Activated CD4-positive, alpha-beta T cell treated with anti-CD3 and anti-CD28 coated beads, Interleukin-2, amount 10 ng/mL, durations not matched to agents 7 days and 5 days (primary cell): ENCODE measurements around the gene ZBTB34. TPM values are rescaled to one million over a fixed set of nuclear protein-coding genes. Genes with fewer than 3 reads are reported as not detected.

Experiments
- CTCF ChIA-PET: fragments of 350-600 bp; sonication (Branson Sonifier 250); formaldehyde crosslinking; loops from one replicate; lab custom pipeline; 2021; ENCODE audit warnings: antibody characterized with exemption; lab: Charles Lee
- POLR2A ChIA-PET: fragments of 350-600 bp; sonication (Branson Sonifier 250); formaldehyde crosslinking; loops from one replicate; lab custom pipeline; 2021; ENCODE audit warnings: antibody characterized with exemption; lab: Charles Lee
- DNase-seq: peaks from one replicate; pipeline ENCODE4 v3.0.0-alpha.2; 2020
- H3K27ac Mint-ChIP-seq: one replicate; pipeline ENCODE4 v1.8.0; 2021; ENCODE audit warnings: mild to moderate bottlenecking, moderate library complexity, mixed read lengths
- H3K27me3 Mint-ChIP-seq: one replicate; pipeline ENCODE4 v1.8.0; 2021; ENCODE audit warnings: mixed read lengths
- H3K36me3 Mint-ChIP-seq: one replicate; pipeline ENCODE4 v1.8.0; 2021; ENCODE audit warnings: low read depth, mixed read lengths
- H3K4me1 Mint-ChIP-seq: one replicate; pipeline ENCODE4 v1.8.0; 2021; ENCODE audit warnings: mixed read lengths
- H3K4me3 Mint-ChIP-seq: one replicate; pipeline ENCODE4 v1.8.0; 2021; ENCODE audit warnings: mild to moderate bottlenecking, moderate library complexity, mixed read lengths
- H3K9me3 Mint-ChIP-seq: one replicate; pipeline ENCODE4 v1.8.0; 2021; ENCODE audit warnings: mixed read lengths
- total RNA-seq, 2 experiments: library from RNA; stranded (reverse); gene quantifications; one replicate each; pipeline ENCODE4 v1.2.3, GENCODE V29; 2021

ZBTB34 gene
- total RNA-seq, 2 experiments from 2014 or later = 8.3 to 8.7 TPM

- Mint-ChIP-seq H3K27ac (no peak overlapping the region), H3K9me3 (no peaks in the 10 kb centered on the region)
- CTCF ChIA-PET = interaction anchor here (1.0 to 3.7 kb wide), 2 partner anchors 10 to 21 kb away, joined by 3 to 11 read pairs; no protein-coding TSS in a partner anchor
Measured at GRCh38 chr9:126849591-126850225, 10.7 kb upstream of the ZBTB34 start.

GRCh38 chr9:126851286-126851880 is 9.1 kb upstream of the ZBTB34 start:
- Mint-ChIP-seq H3K36me3 (no peaks in the 10 kb centered on the region), H3K4me1 (no peaks in the 10 kb centered on the region), H3K27ac (no peak overlapping the region), H3K27me3 (peaks cover 44% of the 10 kb centered on the region), H3K9me3 (no peaks in the 10 kb centered on the region), H3K4me3 (no peak overlapping the region)
- DNase-seq = no peak
- ChIA-PET CTCF (interaction anchor here (1.0 to 3.7 kb wide), 2 partner anchors 8 to 29 kb away, joined by 3 to 11 read pairs; no protein-coding TSS in a partner anchor), POLR2A (no interaction called here)

More at GRCh38 chr9:126849591-126850225, 10.7 kb upstream of the ZBTB34 start:
- DNase-seq = no peak
- Mint-ChIP-seq H3K4me1 (no peaks in the 10 kb centered on the region), H3K4me3 (no peak overlapping the region), H3K27me3 (peaks cover 30% of the 10 kb centered on the region), H3K36me3 (no peaks in the 10 kb centered on the region)
- POLR2A ChIA-PET = no interaction called here

DNA sequence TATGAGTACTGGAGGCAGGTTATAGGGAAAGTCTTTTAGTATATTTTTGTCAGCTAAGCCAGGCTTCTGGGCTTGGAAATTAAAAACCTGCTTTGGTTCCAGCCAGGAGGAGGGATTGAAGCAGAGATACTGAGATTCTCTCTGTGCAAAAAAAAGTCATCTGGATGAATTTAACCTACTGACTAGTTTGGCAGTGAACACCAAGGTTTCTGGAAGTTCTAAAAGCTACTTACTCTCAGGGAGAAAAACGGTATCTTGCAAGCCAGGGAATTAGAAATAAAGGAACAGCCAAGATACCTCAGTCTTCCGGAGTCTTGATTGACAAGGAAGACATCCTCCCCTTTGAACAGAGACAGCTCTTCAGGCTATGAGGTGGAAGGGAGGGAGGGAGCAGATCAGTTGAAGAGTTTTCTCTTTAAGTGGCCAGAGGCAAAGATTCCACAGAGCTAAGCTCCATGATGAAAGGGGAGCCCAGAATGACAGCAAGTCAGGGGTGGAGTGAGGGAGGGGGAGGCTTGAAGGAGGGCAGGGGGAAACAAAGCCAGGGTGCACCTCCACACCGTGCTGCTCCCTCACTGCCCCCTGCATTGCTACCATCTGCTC is 8.3 kb upstream of the ZBTB34 start:
- Mint-ChIP-seq H3K4me1 (no peaks in the 10 kb centered on the region), H3K27me3 (peaks cover 46% of the 10 kb centered on the region), H3K27ac (no peak overlapping the region), H3K4me3 (no peak overlapping the region), H3K36me3 (no peaks in the 10 kb centered on the region), H3K9me3 (no peaks in the 10 kb centered on the region)
- CTCF ChIA-PET = interaction anchor here (1.0 to 3.7 kb wide), 2 partner anchors 7 to 30 kb away, joined by 3 to 11 read pairs; no protein-coding TSS in a partner anchor
- no peak for DNase-seq
- POLR2A ChIA-PET = no interaction called here

DNA sequence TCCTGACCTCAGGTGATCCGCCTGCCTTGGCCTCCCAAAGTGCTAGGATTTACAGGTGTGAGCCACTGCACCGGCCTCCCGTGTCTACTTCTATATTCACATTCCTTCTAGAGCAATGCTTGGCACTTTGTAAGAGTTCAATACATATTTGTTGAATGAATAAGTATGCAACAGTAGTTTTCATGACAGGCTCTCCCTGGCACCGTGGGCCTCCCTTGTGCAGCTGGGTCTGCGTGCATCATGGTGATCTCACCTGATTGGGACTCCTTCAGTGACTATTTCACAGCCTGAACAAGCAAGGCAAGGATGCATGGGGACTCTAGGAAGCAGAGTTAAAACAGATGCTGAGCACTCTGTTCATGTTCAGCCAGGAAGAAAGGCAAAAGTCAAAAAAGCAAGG is 6.8 kb upstream of the ZBTB34 start:
- no peak overlapping the region for H3K4me3 Mint-ChIP-seq
- H3K27ac Mint-ChIP-seq = no peak overlapping the region
- H3K36me3 Mint-ChIP-seq = no peaks in the 10 kb centered on the region
- no peak for DNase-seq
- no peaks in the 10 kb centered on the region for H3K9me3 Mint-ChIP-seq
- H3K27me3 Mint-ChIP-seq = peaks cover 58% of the 10 kb centered on the region
- H3K4me1 Mint-ChIP-seq = no peaks in the 10 kb centered on the region
- ChIA-PET POLR2A (no interaction called here), CTCF (interaction anchor here (0.7 kb wide), 1 partner anchor 67 kb away, joined by 5 read pairs; no protein-coding TSS in a partner anchor)

- no peak overlapping the region for H3K27ac Mint-ChIP-seq
- no peak for DNase-seq
- peaks cover 4% of the 10 kb centered on the region for H3K4me1 Mint-ChIP-seq
- POLR2A ChIA-PET = no interaction called here
- CTCF ChIA-PET = no interaction called here
- peaks cover 58% of the 10 kb centered on the region for H3K27me3 Mint-ChIP-seq
- no peaks in the 10 kb centered on the region for H3K36me3 Mint-ChIP-seq
- no peak overlapping the region for H3K4me3 Mint-ChIP-seq
- H3K9me3 Mint-ChIP-seq = no peaks in the 10 kb centered on the region
Measured at GRCh38 chr9:126854734-126855133, 5.7 kb upstream of the ZBTB34 start.

GRCh38 chr9:126856326-126856877 is 4.0 kb upstream of the ZBTB34 start:
- ChIA-PET CTCF (interaction anchor here (0.6 kb wide), 1 partner anchor 122 kb away, joined by 4 read pairs; no protein-coding TSS in a partner anchor), POLR2A (no interaction called here)
- peaks cover 55% of the 10 kb centered on the region for H3K27me3 Mint-ChIP-seq
- no peaks in the 10 kb centered on the region for H3K9me3 Mint-ChIP-seq
- peak overlapping the region; percentile 2 for H3K27ac Mint-ChIP-seq
- H3K36me3 Mint-ChIP-seq = no peaks in the 10 kb centered on the region
- DNase-seq = no peak
- no peak overlapping the region for H3K4me3 Mint-ChIP-seq
- peaks cover 7% of the 10 kb centered on the region for H3K4me1 Mint-ChIP-seq

DNA sequence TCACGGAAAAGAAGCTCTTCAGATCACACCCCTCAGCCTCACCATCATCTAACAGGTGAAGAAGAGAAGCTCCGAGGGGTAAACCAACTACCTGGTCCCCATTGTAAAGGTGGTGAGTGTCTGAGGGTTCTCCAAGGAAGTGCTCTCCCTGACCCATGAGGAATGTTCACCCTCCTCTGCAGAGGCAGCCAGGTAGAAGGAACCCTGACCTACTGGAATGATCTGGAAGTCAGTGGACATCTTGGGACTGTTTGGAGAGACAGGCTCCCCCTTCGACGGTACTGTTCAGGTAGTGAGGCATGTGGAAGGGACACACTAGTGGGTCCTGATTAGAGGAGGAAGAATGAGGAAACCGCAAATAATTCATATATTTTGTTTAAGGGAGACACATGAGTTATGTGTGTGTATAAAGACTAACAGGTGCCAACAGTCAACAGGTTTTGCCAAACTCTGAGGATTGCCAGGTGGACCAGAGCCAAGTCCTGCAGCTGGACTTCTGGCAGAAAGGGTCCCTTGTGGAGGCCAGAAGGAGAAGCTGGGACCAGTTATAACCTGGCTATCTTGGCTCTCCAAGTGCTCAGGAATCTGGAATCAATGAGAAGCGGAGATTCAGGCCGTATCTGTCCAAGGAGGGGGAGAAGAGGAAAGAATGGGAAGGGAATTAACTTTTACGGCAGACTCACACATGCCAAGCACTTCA is 3.0 kb upstream of the ZBTB34 start:
- Mint-ChIP-seq H3K27ac (no peak overlapping the region), H3K27me3 (peaks cover 46% of the 10 kb centered on the region), H3K9me3 (no peaks in the 10 kb centered on the region), H3K4me1 (peaks cover 18% of the 10 kb centered on the region), H3K36me3 (no peaks in the 10 kb centered on the region), H3K4me3 (no peak overlapping the region)
- CTCF ChIA-PET = interaction anchor here (0.6 kb wide), 1 partner anchor 874 kb away, joined by 3 read pairs; no protein-coding TSS in a partner anchor
- POLR2A ChIA-PET = no interaction called here
- no peak for DNase-seq

GRCh38 chr9:126859111-126859510 is 1.3 kb upstream of the ZBTB34 start:
- H3K27ac Mint-ChIP-seq = peak overlapping the region; percentile 55
- peaks cover 28% of the 10 kb centered on the region for H3K4me1 Mint-ChIP-seq
- peaks cover 32% of the 10 kb centered on the region for H3K27me3 Mint-ChIP-seq
- peaks cover 11% of the 10 kb centered on the region for H3K36me3 Mint-ChIP-seq
- CTCF ChIA-PET = interaction anchor here (0.8 to 1.4 kb wide), 5 partner anchors 9 to 50 kb away, joined by 3 to 11 read pairs (median 3); no protein-coding TSS in a partner anchor
- POLR2A ChIA-PET = no interaction called here
- H3K9me3 Mint-ChIP-seq = no peaks in the 10 kb centered on the region
- no peak for DNase-seq
- H3K4me3 Mint-ChIP-seq = peak overlapping the region; percentile 74

GRCh38 chr9:126860757-126861466 is 473 bp downstream of the ZBTB34 start:
- ChIA-PET POLR2A (no interaction called here), CTCF (interaction anchor here (1.3 kb wide), 1 partner anchor 14 kb away, joined by 3 read pairs; no protein-coding TSS in a partner anchor)

GRCh38 chr9:126861707-126862103 is 1.3 kb downstream of the ZBTB34 start:
- POLR2A ChIA-PET = no interaction called here
- CTCF ChIA-PET = interaction anchor here (1.3 kb wide), 1 partner anchor 15 kb away, joined by 3 read pairs; no protein-coding TSS in a partner anchor
- H3K36me3 Mint-ChIP-seq = peaks cover 23% of the 10 kb centered on the region
- DNase-seq = peak; percentile 24
- H3K9me3 Mint-ChIP-seq = no peaks in the 10 kb centered on the region
- H3K4me1 Mint-ChIP-seq = peaks cover 28% of the 10 kb centered on the region
- H3K27me3 Mint-ChIP-seq = peaks cover 15% of the 10 kb centered on the region
- H3K27ac Mint-ChIP-seq = peak overlapping the region; percentile 84
- peak overlapping the region; percentile 82 for H3K4me3 Mint-ChIP-seq

More at GRCh38 chr9:126860757-126861466, 473 bp downstream of the ZBTB34 start:
- Mint-ChIP-seq H3K27me3 (peaks cover 19% of the 10 kb centered on the region), H3K36me3 (peaks cover 19% of the 10 kb centered on the region), H3K4me1 (peaks cover 28% of the 10 kb centered on the region), H3K9me3 (no peaks in the 10 kb centered on the region), H3K27ac (peak overlapping the region; percentile 84), H3K4me3 (peak overlapping the region; percentile 82)
- DNase-seq = peak; percentile 20

DNA sequence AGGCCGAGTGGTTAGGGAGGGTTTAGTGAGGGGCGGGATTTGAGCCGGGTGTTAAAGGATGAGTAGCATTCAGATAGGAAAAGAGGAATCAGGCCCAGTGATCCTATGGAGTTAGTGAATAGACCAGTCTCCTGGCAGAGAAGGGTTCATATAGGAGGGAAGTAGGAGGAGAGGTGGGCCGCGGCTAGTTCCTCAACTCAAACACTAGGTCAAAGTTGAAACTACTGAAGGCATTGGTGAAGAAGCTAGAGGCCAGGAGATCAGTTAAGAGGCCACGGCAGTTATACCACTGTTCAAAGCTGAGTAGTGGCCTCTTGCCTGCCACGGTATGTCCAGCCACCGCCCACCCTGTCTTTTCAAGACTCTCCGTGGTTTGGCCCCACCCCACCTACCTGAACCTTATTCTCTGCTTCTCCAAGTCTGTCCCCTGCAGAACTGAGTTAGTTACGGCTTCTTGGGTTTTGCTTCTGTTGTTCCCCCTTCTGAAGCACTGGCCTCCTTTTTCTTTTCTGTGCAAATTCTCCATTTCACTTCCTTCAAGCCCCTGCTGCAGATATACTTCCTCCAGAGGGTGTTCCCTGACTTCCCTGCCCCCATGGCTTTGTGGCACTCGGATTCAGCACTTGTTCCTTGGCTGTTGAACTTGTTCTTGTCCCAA is 1.8 kb downstream of the ZBTB34 start:
- Mint-ChIP-seq H3K4me1 (peaks cover 28% of the 10 kb centered on the region), H3K9me3 (no peaks in the 10 kb centered on the region), H3K36me3 (peaks cover 25% of the 10 kb centered on the region), H3K27me3 (peaks cover 12% of the 10 kb centered on the region), H3K27ac (peak overlapping the region; percentile 84), H3K4me3 (peak overlapping the region; percentile 82)
- POLR2A ChIA-PET = no interaction called here
- CTCF ChIA-PET = interaction anchor here (1.3 kb wide), 1 partner anchor 15 kb away, joined by 3 read pairs; no protein-coding TSS in a partner anchor
- DNase-seq = no peak
